Fibroblast of skin of scalp (primary cell): ENCODE measurements around the gene AKAP6.

Experiments used
- DNase-seq: peaks from one replicate; pipeline ENCODE4 v3.0.0-alpha.2; 2013

The AKAP6 gene

DNA sequence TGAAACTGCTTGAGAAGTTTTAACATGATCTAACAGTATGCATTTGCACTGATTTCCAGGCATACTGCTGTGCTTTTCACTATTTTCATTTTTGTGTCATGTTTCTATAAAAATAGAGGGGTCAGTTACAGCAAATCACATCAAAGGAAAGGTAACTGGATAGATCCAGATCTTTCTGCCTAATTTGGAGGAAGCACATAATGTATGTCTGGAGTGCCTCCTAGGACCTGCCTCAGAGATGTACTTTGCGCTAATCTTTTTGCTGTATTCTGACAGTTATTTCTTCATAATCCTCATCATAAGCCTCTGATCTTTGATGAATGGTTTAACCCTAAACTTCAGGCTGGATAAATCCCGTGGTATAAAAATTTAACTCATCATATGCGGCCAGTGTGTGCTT, 498.4 kb downstream of the AKAP6 start:
- DNase-seq = no peak

DNA sequence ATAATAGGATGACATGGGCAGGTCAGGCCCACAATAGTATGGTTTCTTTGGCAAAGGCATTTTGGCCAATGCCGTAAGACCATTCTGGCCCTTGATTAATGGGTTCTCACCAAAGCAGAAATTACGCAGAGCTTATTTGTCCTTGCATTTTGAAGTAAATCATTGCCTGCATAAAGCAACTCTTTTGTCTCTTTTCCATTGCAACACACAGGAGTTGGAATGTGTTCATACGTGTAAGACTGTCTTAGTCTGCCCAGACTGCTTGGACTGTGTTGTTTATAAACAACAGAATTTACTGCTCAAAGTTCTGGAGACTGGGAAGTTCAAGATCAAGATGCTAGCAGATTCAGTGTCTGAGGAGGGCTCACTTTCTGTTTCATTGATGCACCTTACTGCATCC, 506.8 kb downstream of the AKAP6 start:
- no peak for DNase-seq

DNA sequence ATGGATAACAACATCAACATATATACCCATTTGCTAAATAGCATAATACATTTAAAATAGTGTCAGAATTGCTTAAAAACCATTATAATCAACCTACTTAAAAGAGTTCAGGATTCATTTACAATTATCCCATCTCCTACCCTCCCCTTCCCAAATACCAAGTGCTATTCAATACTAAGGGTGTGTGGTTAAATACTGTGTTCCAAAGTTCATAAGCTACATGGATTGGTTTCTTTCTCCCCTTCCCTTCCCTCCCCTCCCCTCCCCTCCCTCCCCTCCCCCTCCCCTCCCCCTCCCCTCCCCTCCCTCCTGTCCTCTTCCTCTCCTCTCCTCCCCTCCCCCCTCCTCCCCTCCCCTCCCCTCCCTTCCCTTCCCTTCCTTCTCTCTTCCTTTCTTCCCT, 512.6 kb downstream of the AKAP6 start:
- DNase-seq = no peak

DNA sequence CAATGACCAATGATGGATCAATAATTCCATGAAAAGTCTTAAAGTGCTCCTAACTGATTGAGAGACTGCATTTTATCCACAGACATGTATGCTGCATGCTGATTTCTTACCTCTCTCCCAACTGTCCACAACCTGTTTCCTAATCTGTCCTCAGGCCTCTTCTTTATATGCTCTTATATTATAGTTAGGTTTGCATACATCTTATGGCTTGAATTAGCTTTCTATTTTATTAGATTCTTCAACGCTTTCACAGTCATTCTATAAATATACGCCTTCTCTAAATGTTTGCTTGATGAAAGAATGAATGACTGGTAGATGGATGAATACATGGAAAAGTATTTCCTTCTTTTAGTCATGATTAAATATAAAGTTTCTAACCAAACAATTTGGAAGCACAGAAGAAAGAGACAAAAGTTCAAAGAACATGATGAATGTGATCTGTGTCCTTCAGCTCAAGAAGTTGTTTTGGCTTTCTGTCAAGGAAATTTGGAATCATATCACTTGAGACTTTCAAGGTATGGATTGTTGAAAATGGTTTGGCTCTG, 517.8 kb downstream of the AKAP6 start:
- peak; percentile 38 for DNase-seq

DNA sequence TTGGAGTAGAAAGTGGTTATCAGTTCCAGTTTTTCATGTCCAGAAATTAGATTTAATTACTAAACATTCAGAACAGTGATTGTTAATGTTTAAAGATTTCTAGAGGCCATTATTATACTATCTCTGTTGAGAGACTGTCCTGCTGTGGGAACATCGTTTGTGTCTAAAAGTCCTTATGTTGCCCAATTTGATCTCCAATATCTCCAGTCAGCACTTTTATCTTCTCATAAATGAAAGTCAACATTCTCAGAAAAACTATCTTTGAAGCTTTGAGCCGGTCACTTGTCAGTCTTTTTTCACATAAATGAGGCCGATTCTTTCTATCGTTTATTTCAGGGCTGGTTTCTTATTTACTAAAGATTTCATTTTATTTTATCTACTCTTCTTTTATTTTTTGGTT, 518.8 kb downstream of the AKAP6 start:
- DNase-seq = no peak

DNA sequence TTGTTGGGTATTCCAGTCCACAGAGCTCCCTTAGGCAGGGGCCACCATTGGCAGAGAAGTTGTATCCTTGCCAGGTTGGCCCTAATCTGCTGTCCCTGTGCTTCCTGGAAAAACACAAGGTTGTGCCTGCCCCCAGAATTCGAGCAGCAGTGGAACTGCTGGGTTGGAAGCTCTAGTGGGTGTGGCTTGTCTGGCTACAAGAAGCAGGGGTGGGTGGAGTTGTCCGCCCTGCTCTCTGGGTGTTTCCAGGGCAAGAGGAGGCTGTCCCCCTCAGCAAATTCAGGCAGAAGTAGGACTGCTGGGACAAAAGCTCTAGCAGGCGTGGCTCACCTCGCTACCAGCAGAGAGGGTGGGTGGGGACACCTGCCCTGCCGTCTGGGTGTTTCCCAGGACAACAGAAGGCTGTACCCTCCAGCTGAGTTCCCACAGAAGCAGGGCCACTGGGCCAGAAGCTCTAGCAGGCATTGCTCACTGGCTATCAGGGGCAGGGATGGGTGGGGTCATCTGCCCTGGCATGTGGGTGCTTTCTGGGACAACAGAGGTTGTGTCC, 536.8 kb downstream of the AKAP6 start:
- DNase-seq = no peak

DNA sequence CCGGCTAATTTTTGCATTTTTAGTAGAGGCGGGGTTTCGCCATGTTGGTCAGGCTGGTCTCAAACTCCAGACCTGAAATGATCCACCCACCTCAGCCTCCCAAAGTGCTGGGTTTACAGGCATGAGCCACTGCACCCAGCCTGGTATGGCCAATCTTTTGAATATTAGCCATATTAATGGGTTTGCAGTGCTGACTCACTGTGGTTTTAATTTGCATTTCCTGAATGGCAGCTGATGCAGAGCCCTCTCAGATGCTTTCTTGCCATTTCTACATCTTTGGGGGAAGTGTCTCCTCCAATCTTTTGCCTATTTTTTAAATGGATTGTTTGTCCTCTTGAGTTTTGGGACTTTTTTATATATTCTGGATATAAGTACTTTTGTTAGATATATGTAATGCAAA, 554.1 kb downstream of the AKAP6 start:
- DNase-seq = peak; percentile 40
